SH-SY5Y (cell line): ENCODE data around the gene FBXW4.

Experiments used
- GATA2 ChIP-seq: IDR thresholded peaks from 2 replicates; pipeline ENCODE4 v1.6.1; 2011; ENCODE audit warnings: mild to moderate bottlenecking, low read depth, low read length
- GATA3 ChIP-seq: IDR thresholded peaks from 2 replicates; pipeline ENCODE4 v1.6.1; 2011; ENCODE audit warnings: low read depth, mild to moderate bottlenecking, low read length, moderate library complexity

DNA sequence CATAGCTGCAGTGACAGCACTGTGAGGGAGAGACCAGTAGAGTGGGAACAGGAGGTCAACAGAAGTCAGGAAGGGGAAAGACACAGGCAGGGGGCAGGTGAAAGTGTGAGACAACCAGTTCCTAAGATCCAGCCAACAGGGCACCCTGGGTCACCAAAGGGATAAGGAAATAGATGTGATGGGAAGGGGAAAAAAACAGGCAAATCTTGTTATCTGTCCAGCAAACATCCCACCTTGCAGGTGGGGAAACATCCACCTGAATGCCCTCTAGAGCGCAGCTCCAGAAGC is 64.4 kb downstream of the FBXW4 start:
- no peak for TF ChIP-seq GATA2
- TF ChIP-seq GATA3 = no peak
